ENCODE results near the gene ELL. TPM values are rescaled to one million over a fixed set of nuclear protein-coding genes. Genes with fewer than 3 reads are reported as not detected.

The ELL gene
- total and polyA plus RNA-seq, 9 donors, result 1.6 to 22.3 (median 17.0) TPM

DNA sequence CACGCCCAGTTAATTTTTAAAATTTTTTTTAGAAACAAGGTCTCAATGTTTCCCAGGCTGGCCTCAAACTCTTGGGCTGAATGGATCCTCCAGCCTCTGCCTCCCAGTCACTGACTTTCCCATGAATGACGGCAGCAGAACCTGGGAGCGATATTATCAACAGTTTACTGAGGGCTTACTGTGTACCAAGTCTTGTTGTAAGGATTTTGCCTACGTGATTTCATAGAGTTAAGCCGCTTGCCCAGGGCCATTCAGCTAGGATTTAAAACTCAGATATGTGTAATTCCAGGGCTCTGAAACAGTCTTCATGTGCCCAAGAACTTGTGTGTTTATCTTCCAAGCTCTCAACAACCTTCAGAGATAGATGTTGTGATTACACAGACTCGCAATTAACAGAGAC, 29.8 kb upstream of the ELL start:
- 58 to 68% (median 59%) methylated on average over 6 of the region's 6 CpGs for WGBS, 3 donors
- no peak overlapping the region for H3K4me3 ChIP-seq
- H3K27me3 ChIP-seq, result no peaks in the 10 kb centered on the region
- TF ChIP-seq EP300 (IDR thresholded peaks at IDR 0.05), result no peak
- no peak for TF ChIP-seq POLR2A (IDR thresholded peaks at IDR 0.05)
- no peak for TF ChIP-seq CTCF (IDR thresholded peaks at IDR 0.05)
- no peak for DNase-seq
- H3K27ac ChIP-seq, result no peak overlapping the region
- no peaks in the 10 kb centered on the region for H3K36me3 ChIP-seq
- intact Hi-C loops (cut with DNase I), result no loop called here
- H3K4me1 ChIP-seq (ENCODE audit: insufficient read depth), result no peaks in the 10 kb centered on the region
- no peaks in the 10 kb centered on the region for H3K9me3 ChIP-seq

DNA sequence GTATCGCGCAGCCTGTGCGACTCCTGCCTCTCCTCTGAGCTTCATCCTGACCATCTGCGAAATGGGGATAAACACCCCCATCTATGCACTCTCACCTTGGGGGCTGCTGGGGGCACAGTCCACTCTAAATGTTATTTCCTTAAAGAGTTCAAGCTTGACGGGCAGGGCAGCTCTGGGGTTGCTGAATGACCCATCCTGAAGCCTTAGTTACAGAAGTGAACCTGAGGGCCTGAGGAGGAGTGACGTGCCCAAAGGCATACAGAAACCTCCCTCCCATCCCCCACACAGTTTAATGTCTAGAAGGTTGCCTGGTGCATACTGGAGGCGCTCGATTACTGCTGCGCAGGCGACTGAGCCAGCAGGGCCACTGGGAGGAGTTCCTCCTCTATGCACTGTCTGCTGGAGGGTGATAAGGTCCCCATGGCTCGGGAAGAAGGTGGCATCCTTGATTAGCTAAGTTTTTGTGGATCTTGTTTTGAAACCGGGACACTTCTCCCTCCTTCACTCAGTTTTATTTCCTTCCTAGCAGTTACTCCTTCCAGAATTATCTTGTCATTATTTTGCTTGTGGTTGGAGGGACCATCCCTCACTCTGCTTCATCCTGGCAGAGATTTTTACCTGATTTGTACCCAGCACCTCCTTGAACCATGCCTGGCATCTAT, 22.1 kb upstream of the ELL start:
- Histone ChIP-seq H3K9me3 (no peaks in the 10 kb centered on the region), H3K36me3 (no peaks in the 10 kb centered on the region), H3K27ac (no peak overlapping the region), H3K4me3 (peak overlapping the region; percentile 93), H3K27me3 (no peaks in the 10 kb centered on the region), H3K4me1 (ENCODE audit: insufficient read depth) (no peaks in the 10 kb centered on the region)
- TF ChIP-seq CTCF (IDR thresholded peaks at IDR 0.05) (no peak), EP300 (IDR thresholded peaks at IDR 0.05) (no peak), POLR2A (IDR thresholded peaks at IDR 0.05) (no peak)
- intact Hi-C loops (cut with DNase I), result no loop called here
- WGBS, 3 donors, result 9 to 20% (median 11%) methylated on average over 9 to 12 of the region's 12 CpGs
- peak in 1 of 5 donors; percentile 38 for DNase-seq

DNA sequence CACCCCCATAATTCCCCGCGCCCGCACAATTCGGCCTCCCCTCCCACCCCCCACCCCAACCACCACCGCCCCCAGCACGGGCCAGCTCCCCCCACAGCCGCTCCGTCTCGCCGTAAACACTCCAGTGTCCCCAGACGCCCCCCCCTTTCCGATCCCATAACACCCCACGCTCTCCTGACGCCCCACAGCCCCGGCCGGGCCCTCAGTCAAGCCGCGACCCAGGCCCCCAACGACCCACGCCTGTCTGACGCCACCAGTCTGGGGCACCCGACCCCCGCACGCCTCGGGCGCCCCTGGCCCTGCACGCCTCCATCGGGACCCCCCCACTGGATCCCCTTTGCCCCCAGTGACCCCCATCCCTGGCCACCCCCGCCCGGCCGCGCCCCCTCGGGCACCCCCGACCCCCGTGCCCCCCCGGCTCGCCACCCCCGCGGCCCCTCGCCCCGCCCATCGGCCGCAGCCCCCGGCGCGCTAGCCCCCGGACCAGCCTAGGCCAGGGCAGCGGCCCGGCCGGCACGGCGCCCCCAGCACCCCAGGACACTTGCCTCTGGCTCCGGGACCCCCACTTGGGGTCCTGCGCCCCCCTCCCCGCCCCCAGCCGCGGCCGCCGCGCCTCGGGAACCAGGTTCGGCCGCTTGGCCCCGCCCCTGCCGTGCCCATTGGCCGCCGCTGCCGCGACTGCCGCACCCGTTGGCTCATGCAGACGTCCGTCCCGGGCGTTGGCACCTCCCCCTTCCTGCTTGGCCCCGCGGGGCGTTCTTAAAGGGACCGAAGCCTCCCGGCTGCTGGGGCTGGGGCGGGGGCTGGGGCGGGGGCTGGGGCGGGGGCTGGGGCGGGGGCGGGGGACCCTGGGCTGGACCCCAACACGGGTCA, 21.3 kb upstream of the ELL start, which contains the start of gene FKBP8:
FKBP8 (minus strand) TSS at position 633 of the 873 bp plus-strand sequence. CDS start 1,603 bp downstream, outside the sequence.
- no peak for TF ChIP-seq CTCF (IDR thresholded peaks at IDR 0.05)
- TF ChIP-seq POLR2A (IDR thresholded peaks at IDR 0.05), result no peak
- no peak for TF ChIP-seq EP300 (IDR thresholded peaks at IDR 0.05)
- H3K36me3 ChIP-seq, result no peaks in the 10 kb centered on the region
- peak; percentile 94 to 97 (median 96) for DNase-seq
- H3K27me3 ChIP-seq, result no peaks in the 10 kb centered on the region
- H3K27ac ChIP-seq, result peak within 1 kb of the TSS; percentile 82 to 99
- WGBS, 3 donors, result 0 to 2% (median 0%) methylated on average over 8 to 86 of the region's 86 CpGs
- intact Hi-C loops (cut with DNase I), result no loop called here
- H3K9me3 ChIP-seq, result no peaks in the 10 kb centered on the region
- H3K4me3 ChIP-seq, result peak within 1 kb of the TSS; percentile 93
- H3K4me1 ChIP-seq (ENCODE audit: insufficient read depth), result no peaks in the 10 kb centered on the region

DNA sequence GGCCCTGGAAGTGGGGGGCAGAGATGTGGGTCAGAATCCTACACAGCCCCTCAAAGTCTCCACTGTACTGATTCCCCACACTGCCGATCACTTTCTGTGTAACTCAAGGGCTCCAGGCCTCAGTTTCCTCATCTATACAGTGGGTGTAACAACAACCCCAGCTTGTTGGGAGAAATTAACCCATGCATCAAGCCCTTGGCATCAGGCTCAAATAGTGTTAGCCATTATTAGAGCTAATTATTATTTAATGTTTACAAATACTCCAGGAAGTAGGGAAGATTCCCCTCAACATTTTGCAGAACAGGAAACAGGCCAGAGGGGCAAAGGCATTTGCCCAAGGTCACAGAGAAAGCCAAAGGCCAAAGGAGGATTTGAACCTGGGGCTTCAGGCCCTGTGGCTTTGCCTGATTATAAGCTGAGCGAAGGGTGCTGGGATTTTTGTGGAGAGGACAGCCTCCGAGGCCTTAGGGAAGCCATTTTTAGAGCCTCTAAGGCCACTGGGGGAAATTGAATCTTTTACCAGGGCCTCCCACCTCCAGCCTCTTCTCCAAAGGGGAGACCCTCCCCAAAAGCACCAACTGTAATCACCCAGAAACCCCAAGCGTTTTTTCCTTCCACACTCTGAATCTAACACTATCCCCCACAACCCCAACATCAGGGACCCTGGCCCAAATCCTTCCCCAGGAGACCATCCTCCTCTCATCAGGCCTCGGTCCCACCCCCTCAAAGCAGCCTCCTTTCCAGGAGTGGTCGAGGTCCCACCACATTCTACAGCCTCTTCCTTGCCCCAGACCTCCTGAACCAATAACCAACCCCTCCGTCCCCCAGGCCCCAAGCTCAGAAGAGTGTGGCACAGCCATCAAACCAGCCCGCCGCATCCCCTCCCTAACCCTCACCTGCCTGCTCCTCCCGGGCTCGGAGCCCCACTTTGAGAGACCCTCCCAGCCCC, 20.4 kb upstream of the ELL start:
- peak overlapping the region; percentile 93 for H3K4me3 ChIP-seq
- H3K4me1 ChIP-seq (ENCODE audit: insufficient read depth), result no peaks in the 10 kb centered on the region
- no peak for DNase-seq
- H3K36me3 ChIP-seq, result no peaks in the 10 kb centered on the region
- TF ChIP-seq CTCF (IDR thresholded peaks at IDR 0.05) (no peak), POLR2A (IDR thresholded peaks at IDR 0.05) (no peak), EP300 (IDR thresholded peaks at IDR 0.05) (no peak)
- H3K9me3 ChIP-seq, result no peaks in the 10 kb centered on the region
- intact Hi-C loops (cut with DNase I), result no loop called here
- WGBS, 3 donors, result 17 to 21% (median 17%) methylated on average over 11 of the region's 11 CpGs
- H3K27me3 ChIP-seq, result no peaks in the 10 kb centered on the region
- H3K27ac ChIP-seq, result peak overlapping the region; percentile 82 to 99

Data from ovary (tissue), 9 donors.